ENCODE measurements around the gene CCL16.
A peak's percentile ranks its signal among the peaks of the same experiment; 100 is the strongest.

The CCL16 gene

GRCh38 chr17:35936063-35936462 lies 45.2 kb downstream of the CCL16 start:
- DNase-seq (ENCODE audit: low read depth) = no peak

- DNase-seq (ENCODE audit: low read depth) = no peak
Measured at GRCh38 chr17:35934760-35935159, 46.5 kb downstream of the CCL16 start.

- no peak for DNase-seq (ENCODE audit: low read depth)
Measured at GRCh38 chr17:35932586-35932985, 48.7 kb downstream of the CCL16 start.

- DNase-seq (ENCODE audit: low read depth) = peak; percentile 9
Measured at GRCh38 chr17:35931794-35932425, 49.4 kb downstream of the CCL16 start.

GRCh38 chr17:35930211-35931065 lies 50.9 kb downstream of the CCL16 start, which contains the start of gene RDM1:
TSS of gene RDM1 (minus strand) at chr17:35930773. CDS start at chr17:35930727, 46 bp downstream.
- DNase-seq (ENCODE audit: low read depth) = peak; percentile 18

GRCh38 chr17:35927714-35928113 lies 53.6 kb downstream of the CCL16 start:
- no peak for DNase-seq (ENCODE audit: low read depth)
